ENCODE results near the gene S100A16.
"Not testable (repeated sequence)": the region's sequence is repeated elsewhere in the genome, so short reads cannot be mapped to it uniquely, and the experiment has no call there.

Gene S100A16

DNA sequence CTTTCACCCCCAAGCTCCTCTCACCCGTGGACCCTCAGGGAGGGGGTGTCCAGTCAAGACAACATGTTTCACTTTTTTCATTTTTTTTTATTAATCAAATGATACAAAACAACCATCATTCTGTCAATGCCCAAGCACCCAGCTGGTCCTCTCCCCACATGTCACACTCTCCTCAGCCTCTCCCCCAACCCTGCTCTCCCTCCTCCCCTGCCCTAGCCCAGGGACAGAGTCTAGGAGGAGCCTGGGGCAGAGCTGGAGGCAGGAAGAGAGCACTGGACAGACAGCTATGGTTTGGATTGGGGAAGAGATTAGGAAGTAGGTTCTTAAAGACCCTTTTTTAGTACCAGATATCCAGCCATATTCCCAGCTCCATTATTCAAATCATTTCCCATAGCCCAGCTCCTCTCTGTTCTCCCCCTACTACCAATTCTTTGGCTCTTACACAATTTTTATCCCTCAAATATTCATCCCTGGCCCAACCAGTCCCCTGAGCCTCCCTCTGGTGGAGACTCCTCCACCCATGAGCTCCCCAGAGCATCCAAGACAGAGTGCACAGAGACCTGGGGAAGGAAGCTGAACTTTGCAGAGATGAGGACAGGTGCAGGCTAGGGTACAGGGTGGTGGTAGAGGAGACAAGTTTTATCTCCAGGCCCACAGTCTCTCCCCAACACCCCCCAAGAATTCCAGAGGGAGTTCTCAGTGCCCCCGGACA is 1.4 kb upstream of the S100A16 start:
- no peak for FAIRE-seq

DNA sequence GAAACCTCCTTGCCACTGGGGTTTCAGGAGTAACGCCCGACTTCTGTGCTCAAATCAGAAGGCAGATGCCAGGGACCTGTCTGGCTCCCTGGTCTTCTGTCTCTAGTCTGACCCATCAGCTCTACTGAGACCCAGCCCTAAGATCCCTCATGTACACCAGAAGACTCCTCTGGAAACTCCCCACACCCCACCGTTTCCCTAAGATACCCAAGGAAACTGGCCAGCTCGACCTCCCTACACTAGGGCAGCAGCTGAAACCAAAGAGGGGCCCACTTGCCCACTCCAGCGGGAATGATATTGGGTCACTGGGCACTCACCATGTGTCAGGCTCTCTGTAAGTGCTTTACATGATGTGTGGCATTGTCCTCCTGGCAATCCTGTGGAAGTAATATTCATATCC is 469 bp upstream of the S100A16 start:
- FAIRE-seq: no peak

DNA sequence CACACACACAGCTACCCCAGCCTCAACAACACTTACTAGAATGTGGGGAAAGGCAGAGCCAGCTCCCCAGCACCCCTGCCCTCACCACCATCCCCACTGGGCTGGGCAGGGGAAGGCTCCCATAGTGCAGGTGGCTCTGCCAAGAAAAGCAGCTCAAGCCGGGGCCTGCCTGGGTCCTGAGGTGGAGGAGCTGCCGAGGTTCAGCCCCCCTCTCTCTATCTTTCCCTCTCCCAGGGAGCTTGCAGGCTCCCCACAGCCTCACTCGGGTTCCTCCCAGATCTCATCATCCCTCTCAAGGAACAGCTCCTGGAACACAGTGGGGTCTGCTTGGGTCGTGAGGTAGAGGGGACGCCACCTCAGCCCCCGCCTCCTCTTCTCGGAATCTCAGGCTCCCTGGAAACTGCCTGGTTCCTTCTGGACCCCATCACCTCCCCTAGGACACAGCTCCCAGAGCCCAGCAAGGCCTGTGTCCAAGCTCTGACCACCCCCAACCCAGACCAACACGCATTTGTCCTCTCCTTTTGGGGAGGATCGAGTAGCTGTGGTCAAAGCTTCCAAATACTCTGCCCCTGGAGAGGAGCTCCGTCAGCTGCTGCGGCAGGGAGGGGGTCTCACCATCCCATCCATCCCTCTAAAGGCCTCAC is 704 bp downstream of the S100A16 start:
- no peak for FAIRE-seq

DNA sequence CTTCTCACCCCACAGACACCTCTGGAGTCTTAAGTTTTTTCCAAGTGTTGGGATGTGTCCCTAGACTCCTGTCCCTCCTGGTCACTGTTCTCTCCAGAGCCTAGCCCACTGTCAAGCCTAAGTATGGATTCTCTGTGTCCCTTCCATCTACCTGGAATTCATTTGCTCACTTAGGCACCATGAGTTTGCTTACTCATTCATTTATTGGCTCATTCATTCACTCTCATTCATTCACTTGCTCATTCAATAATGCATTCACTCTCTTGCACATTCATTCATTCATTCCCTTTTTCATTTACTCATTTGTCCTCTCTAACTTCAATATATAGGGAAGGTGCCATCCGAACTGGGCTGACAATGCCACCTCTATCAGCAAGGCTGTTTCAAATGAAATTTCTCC is 1.6 kb downstream of the S100A16 start:
- no peak for FAIRE-seq

DNA sequence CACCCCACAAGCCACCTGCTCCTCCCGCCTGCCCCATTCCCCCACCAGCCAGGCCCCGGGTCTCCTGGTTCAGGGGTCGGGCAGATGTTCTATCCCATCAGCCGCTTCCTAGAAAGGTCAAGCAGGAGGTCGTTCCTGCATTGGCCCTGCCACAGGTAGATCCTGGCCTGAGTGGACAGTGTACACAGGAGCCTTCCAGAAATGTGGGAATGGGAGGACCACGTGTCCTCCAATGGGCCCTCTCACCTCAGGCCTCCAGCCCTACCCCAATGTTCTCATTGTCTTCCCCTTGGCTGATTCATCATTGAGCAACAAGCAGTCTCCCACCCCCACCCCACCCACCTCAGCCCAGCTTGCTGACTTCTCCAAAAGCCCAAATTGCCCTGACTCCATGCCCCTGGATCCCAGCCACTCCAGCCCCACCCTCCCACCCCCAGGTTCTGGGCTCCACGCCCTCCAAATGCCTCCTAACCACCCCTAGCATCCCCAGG is 2.1 kb downstream of the S100A16 start:
- FAIRE-seq: no peak

DNA sequence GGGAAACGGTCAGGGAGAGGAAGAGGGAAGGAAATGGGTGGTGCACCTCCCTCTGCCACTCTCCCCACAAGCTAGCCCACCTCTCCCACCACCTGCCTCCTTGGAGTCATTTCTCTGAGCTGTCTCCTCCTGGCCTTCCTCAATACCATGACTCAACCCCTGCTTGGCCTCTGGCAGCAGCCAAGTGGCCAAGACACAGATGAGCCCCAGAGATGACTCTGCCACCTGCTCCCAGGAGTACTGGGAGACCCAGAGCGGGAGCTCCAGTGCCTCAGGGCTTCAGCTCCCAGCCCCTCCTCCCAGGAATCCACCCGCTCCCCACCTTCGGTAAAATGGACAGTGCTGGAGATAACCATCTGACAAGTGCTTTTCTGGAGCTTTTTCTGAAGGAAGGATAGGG is 2.6 kb downstream of the S100A16 start:
- FAIRE-seq: no peak

DNA sequence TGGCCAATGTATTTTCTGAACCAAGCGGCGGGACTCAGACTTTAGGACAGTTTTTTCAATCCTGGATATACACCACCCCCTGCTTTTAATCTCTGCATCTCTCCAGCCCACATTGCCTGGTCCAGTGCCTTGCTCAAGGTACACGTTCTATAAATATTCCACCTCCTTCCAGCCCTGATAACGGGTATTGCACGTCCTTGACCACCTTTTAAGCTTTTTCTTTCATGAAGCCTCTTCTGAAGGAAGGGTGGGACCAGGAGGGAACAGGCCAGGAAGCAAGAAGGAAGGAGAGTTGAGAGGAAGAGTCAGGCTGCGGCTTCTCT is 3.4 kb downstream of the S100A16 start:
- FAIRE-seq: no peak

DNA sequence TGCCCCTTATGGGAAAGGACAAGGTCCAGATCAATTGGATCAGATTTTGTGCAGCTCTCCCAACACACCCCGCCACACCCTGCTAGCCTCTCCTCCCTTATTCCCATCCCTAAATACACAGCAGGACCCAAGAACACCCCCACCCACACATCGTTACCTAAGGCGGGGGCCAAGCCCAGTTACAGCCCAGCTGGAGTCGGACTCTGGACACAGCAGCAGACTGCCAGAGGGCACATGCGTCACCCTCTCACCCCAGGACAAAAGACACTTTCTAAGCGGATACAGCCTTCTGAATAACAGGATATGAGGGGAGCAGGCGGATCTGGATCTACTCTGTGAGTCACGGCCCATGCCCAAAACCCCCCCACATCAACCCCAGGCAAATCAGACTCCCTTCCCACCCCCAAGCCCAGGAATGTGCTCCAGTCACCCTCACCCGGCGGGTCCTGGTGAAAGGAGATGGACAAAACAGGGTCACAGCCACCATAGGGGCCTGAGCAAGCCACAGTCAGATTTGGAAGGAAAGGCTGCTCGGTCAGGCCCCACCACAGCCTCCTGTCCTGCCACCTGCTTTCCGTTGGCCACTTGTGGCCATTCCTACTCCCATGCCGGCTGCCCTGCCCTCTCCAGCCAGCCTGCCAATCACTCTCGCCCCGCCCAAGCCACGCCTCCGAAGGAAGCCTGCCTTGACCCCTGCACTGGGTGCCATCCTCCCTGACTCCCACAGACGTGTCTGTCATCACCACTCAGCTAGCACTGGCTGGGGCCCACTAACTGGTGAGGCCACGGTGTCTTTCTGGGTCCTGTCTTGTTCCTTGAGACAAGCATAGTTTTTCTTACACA is 4.0 kb downstream of the S100A16 start:
- no peak for FAIRE-seq

DNA sequence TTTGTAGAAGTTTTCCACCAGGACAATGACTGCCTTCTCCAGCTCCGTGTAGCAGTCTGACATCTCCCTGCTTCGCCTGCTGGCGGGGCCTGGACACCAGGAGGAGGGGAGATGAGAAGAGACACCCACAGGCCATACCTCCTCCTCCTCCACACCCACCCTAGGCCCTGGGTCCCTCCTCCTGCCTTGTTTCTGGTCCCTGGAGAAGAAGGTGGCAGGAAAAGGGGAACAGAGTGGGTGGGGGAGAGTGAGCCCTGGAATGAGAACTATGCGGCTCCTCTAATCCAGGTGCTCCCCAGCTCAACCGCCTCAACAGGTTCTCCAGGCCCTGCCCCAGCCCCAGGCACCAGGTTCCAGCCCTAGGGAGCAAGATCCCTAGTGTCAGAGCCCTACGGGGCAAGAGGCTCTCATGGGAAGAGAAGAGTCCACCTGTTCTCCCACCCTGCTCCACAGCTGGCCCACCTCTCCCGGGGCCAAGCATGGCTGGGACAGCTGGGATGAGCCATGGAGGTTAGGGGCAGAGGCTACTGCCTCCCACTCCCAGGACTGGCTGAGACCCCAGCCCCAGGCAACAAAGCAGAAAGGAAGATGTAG is 4.8 kb downstream of the S100A16 start:
- no peak for FAIRE-seq

DNA sequence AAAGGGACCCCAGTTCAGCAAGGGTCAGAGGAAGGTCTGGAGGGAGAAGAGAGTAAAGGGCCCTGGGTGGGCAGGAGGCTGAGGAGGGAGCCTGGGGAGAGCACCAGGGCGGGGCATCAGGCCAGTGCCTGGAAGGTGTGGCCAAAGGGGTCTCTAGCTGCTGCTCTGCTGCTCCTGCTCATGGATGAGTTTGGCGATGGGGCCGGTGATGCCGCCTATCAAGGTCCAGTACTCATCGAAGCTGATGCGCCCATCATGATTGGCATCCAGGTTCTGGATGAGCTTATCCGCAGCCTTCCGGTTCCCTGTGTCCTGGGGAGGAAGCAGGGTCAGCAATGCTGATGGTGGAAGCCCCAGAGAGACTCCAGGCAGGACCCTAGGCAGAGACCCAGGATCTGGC is 5.6 kb downstream of the S100A16 start:
- no peak for FAIRE-seq

DNA sequence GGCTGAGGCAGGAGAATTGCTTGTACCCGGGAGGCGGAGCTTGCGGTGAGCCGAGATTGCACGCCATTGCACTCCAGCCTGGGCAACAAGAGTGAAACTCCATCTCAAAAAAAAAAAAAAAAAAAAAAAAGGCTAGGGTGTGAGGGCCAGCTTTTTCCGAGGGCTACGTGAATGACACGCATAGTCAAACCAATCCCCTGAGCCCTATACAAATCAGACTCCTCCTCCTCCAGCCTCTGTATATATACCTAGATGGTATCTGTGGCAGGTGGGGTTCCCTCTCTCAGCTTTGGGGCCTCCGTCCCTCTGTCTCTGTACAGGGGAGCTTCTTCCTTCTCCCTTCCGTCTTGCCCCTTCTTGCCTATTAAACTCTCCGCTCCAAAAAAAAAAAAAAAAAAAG is 6.7 kb downstream of the S100A16 start:
- no peak for FAIRE-seq

DNA sequence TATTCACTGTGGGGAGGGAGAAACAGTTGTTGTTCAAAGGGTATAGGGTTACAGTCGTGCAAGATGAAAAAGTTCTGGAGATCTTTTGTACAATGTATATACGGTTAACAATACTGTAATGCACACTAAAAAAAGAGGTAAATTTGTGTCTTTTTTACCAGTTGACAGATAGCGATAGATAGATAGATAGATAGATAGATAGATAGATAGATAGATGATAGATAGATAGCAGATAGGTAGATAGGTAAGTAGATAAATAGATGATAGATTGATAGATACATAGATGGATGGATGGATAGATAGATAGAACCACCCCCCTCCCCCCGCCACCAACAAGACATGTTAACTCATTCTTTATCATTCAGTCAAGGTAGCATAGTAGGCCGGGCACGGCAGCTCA is 10.2 kb downstream of the S100A16 start:
- FAIRE-seq: no peak

DNA sequence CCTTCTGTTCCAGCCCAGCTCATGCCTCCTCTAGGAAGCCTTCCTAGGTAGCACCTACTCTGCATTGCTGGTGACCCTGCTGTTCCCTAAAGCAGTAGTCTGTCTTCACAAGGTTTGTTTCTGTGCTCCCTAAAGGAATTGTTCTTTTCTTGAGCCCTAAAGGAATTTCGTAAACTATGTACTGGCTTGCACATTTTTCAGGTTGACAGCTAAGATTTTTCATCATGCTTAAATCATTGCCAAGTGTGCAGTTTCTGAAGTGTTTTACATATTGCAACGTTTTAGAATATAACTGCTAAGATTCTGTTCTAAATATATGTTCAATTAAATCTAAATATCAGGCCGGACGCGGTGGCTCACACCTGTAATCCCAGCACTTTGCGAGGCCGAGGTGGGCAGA is 13.1 kb downstream of the S100A16 start:
- FAIRE-seq: no peak

DNA sequence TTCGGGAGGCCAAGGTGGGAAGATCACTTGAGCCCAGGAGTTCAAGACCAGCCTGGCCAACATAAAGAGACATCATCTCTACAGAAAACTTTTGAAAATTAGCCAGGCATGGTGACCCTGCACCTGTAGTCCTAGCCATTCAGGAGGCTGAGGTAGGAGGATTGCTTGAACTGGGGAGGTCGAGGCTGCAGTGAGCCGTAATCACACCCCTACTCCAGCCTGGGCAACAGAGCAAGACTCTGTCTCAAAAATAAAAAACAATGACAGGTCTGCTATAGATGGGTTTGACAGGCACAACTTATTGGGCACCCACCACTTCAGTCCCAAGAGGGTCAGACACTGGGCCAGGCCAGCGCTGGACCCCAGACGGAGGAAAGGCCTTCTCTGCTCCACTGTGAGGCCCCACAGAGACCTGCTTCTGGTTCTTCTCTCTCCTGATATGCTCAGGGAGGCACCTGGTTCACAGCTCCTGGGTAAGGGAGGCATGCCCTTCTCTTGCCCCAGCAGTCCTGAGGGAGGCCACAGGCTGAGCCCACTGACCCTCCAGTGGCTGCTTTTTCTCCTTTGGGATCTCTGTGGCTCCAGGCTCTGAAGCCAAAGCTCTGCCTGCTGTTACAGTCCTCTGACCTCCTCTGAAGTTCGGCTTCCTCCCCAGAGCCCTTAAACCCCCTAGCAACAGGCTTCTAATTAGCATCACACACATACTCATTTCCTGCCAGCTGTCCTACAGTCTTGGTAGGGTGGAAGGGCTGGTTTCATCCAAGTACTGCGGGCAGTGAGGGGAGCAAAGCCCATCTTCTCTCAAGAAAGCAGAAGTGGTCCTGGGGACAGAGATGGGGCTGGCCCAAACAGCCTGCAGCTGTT is 14.4 kb downstream of the S100A16 start:
- no peak for FAIRE-seq

DNA sequence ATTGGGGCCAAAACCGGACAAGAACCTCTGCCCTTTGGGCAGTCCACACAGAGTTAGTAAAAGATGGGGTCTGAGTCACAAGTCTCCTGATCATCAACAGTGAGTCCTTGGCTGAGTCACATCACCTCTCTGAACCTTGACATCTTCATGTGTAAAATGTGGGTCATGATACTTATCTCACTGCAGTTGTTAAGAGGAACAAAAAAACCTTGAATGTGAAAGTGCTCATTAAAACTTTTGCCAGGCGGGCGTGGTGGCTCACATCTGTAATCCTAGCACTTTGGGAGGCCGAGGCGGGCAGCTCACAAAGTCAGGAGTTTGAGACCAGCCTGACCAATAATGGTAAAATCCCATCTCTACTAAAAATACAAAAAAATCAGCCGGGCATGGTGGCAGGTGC is 15.7 kb downstream of the S100A16 start:
- no peak for FAIRE-seq

DNA sequence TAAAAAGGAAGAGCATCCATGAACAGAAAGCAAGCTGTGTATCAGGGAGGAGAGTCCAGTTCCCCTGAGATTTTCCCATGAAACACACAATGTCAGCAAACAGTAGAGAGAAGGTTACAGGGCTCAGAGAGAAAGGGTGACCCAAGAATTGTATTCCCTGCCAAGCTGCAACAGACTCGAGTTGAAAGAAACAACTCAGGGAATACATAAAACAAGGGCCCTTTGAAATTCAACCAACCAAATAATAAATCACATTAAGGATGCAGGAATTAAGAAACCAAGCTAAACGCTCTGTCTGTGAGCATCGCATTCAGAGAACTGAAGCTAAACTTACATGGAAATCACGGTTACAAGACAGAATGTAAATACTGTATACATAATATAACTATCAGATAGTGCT is 20.2 kb downstream of the S100A16 start:
- no peak for FAIRE-seq

DNA sequence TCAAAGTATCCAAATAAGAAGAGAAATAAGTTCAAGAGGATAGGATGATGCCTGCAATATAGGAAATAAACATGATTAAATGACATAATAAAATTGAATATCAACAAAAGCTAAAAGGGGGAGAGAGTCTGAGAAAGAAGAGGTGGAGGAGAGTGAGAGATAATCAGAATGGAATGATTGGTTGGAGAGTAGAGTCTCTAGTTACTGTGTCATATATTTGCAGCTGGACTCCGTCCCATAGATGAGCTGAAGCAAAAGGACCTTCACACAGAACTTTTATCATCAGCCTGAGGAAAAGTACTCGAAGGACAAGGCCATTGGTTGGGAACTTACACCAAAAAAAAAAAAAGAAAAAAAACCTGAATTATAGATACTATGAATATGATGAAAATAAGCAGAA is 24.5 kb downstream of the S100A16 start:
- FAIRE-seq: peak; percentile 62

DNA sequence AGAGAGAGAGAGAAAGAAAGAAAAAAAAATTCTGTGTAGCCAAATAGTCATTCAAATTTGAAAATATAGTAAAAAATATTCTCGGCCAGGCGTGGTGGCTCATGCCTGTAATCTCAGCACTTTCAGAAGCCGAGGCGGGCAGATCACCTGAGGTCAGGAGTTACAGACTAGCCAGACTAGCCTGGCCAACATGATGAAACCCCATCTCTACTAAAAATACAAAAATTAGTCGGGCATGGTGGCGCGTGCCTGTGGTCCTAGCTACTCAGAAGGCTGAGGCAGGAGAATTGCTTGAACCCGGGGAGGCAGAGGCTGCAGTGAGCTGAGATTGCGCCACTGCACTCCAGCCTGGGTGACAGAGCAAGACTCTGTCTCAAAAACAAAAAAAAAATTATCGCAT is 24.9 kb downstream of the S100A16 start:
- not testable (repeated sequence) for FAIRE-seq

DNA sequence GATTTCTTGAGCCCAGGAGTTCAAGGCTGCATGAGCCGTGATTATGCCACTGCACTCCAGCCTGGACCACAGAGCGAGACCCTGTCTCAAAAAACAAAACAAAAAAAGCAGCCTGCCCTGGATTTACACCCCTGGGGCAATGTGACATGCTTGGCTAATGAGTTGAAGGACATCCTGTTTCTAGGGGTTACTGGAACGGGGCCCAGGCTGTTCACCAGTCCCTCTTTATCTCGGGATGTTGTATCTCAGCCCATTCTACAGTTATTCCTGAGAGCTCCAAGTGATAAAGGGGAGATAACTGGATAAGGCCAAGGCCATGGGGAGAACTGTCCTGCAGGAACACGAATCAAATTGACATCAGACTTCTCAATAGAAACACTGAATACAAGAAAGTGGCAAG is 25.6 kb downstream of the S100A16 start:
- FAIRE-seq: no peak

DNA sequence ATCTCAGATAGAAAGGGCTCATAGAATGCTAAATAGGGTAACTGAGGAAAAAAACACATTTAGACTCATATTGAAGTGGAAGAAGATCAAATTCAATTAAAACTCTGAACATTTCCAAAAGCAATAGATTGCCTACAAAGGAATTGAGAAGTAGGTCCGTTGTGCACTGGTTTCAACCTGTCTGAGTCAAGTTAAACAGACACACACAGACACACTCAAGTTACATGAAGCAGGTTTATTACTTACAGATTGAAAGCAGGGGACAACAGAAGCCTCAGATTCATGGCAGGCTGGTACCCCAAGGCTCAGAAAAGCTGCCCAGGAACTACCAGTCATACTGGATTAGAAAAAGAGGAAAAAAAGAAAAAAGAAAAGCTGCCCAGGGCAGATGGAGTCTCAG is 26.6 kb downstream of the S100A16 start:
- no peak for FAIRE-seq

DNA sequence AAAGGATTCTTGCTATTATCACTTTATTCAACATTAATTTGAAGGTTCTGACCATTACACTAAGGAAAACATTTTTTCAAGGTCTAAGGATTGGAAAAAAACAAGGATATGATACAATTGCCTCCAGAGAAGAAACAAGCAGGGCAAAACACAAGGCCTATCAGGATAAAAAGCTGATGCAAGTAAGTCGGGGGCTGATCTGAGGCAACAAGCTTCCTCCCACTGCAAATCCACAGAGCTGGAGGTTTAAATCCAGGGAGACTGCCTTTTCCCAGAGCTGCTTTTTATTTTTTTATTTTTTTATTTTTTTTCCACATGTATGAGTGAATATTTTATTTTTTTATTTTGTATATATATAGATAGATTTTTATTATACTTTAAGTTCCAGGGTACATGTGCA is 27.9 kb downstream of the S100A16 start:
- FAIRE-seq: no peak

DNA sequence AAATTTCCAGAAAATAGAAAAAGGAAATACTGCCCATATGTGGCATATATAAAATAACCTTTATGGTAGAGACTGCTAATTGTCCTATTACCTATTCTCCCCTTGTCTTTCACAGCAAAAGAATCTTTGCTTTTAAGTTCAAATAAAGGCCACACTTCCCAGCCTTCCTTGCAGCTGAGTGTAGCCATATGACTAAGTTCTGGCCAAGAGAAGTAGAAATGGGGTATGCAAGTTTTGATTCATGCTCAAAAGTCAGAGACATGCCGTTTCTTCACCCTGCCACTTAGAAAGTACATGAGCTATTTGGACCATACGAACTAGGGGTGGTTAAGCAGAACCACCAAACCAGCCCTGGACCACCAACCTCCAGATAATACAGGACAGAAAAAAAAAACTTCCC is 29.0 kb downstream of the S100A16 start:
- FAIRE-seq: peak; percentile 86

DNA sequence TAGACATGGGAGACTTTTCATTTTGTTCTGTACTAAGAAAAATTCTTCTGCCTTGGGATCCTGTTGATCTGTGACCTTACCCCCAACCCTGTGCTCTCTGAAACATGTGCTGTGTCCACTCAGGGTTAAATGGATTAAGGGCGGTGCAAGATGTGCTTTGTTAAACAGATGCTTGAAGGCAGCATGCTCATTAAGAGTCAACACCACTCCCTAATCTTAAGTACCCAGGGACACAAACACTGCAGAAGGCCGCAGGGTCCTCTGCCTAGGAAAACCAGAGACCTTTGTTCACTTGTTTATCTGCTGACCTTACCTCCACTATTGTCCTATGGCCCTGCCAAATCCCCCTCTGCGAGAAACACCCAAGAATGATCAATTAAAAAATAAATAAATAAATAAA is 29.4 kb downstream of the S100A16 start:
- FAIRE-seq: not testable (repeated sequence)
